Trophoblast cell (in vitro differentiated cells and primary cell): ENCODE data around the gene CUTA. TPM values are rescaled to one million over a fixed set of nuclear protein-coding genes. Genes with fewer than 3 reads are reported as not detected.

Source experiments
- DNase-seq, 2 donors: peaks; one replicate each; pipeline ENCODE4 v3.0.0-alpha.2; 2016
- H2AFZ ChIP-seq: 2 replicates; pipeline ENCODE4 v1.6.1; 2013; ENCODE audit warnings: low read length, moderate library complexity, mild to moderate bottlenecking; ENCODE audit not compliant: insufficient read depth, poor library complexity
- H2AK5ac ChIP-seq: 2 replicates; pipeline ENCODE4 v1.6.1; 2013; ENCODE audit warnings: mild to moderate bottlenecking, low read length
- H2BK120ac ChIP-seq: 2 replicates; pipeline ENCODE4 v1.6.1; 2013; ENCODE audit warnings: low read length, mild to moderate bottlenecking, moderate library complexity; ENCODE audit not compliant: insufficient read depth, poor library complexity
- H2BK12ac ChIP-seq: 2 replicates; pipeline ENCODE4 v1.6.1; 2013; ENCODE audit warnings: mild to moderate bottlenecking, low read length, moderate library complexity
- H2BK5ac ChIP-seq: 2 replicates; pipeline ENCODE4 v1.6.1; 2013; ENCODE audit warnings: low read length, low read depth, moderate library complexity, mild to moderate bottlenecking; ENCODE audit not compliant: poor library complexity
- H3K14ac ChIP-seq: 2 replicates; pipeline ENCODE4 v1.6.1; 2013; ENCODE audit warnings: mild to moderate bottlenecking, low read length
- H3K18ac ChIP-seq: 2 replicates; pipeline ENCODE4 v1.6.1; 2013; ENCODE audit warnings: mild to moderate bottlenecking, low read length
- H3K23ac ChIP-seq: 2 replicates; pipeline ENCODE4 v1.6.1; 2013; ENCODE audit warnings: low read length
- H3K27ac ChIP-seq: 2 replicates; pipeline ENCODE4 v1.5.1; 2013; ENCODE audit warnings: low read depth, mild to moderate bottlenecking, inconsistent platforms, low read length, moderate library complexity
- H3K27me3 ChIP-seq: 2 replicates; pipeline ENCODE4 v1.6.1; 2013; ENCODE audit warnings: inconsistent platforms, mild to moderate bottlenecking, low read length, moderate library complexity; ENCODE audit not compliant: insufficient read depth
- H3K36me3 ChIP-seq, 2 experiments: 1 replicate in 1 of 2; 2 replicates in 1 of 2; pipeline ENCODE4 v1.6.1; 2013; ENCODE audit warnings: low read length in 2 of 2, mild to moderate bottlenecking in 2 of 2, moderate library complexity in 1 of 2; ENCODE audit not compliant: insufficient read depth in 2 of 2, control insufficient read depth in 1 of 2
- H3K4ac ChIP-seq: 2 replicates; pipeline ENCODE4 v1.6.1; 2013; ENCODE audit warnings: low read depth, mild to moderate bottlenecking, low read length, moderate library complexity
- H3K4me1 ChIP-seq, 2 experiments: 1 replicate in 1 of 2; 2 replicates in 1 of 2; pipeline ENCODE4 v1.6.1; 2013; ENCODE audit warnings: low read length in 2 of 2, mild to moderate bottlenecking in 2 of 2, moderate library complexity in 1 of 2; ENCODE audit not compliant: insufficient read depth in 2 of 2, control insufficient read depth in 1 of 2
- H3K4me2 ChIP-seq: 2 replicates; pipeline ENCODE4 v1.6.1; 2013; ENCODE audit warnings: inconsistent platforms, mild to moderate bottlenecking, low read length, moderate library complexity
- H3K4me3 ChIP-seq: 2 replicates; pipeline ENCODE4 v1.5.1; 2013; ENCODE audit warnings: mild to moderate bottlenecking, low read depth, low read length, inconsistent platforms
- H3K79me1 ChIP-seq: one replicate; pipeline ENCODE4 v1.6.1; 2013; ENCODE audit warnings: low read length
- H3K79me2 ChIP-seq: 2 replicates; pipeline ENCODE4 v1.6.1; 2013; ENCODE audit warnings: low read length, mild to moderate bottlenecking; ENCODE audit not compliant: control insufficient read depth, insufficient read depth, poor library complexity
- H3K9ac ChIP-seq: 2 replicates; pipeline ENCODE4 v1.6.1; 2013; ENCODE audit warnings: mild to moderate bottlenecking, low read length
- H3K9me3 ChIP-seq: 2 replicates; pipeline ENCODE4 v1.6.1; 2013; ENCODE audit warnings: low read depth, mild to moderate bottlenecking, control low read depth, inconsistent platforms, low read length; ENCODE audit not compliant: insufficient read depth
- H4K12ac ChIP-seq: 2 replicates; pipeline ENCODE4 v1.6.1; 2013; ENCODE audit warnings: low read depth, mild to moderate bottlenecking, low read length, moderate library complexity
- H4K8ac ChIP-seq: 2 replicates; pipeline ENCODE4 v1.6.1; 2013; ENCODE audit warnings: low read depth, mild to moderate bottlenecking, low read length, moderate library complexity
- H4K91ac ChIP-seq: one replicate; pipeline ENCODE4 v1.6.1; 2013; ENCODE audit warnings: low read depth, mild to moderate bottlenecking, low read length, moderate library complexity
- WGBS: extraction: QIAGEN DNeasy Blood & Tissue Kit; methylation state at CpG from one replicate; pipeline ENCODE4 v1.1.7; 2013; ENCODE audit warnings: missing lambda C conversion rate; ENCODE audit not compliant: insufficient read length, insufficient coverage; ENCODE audit errors: extremely low coverage; 5-methylcytosine and 5-hydroxymethylcytosine counted together
- polyA plus RNA-seq: library from polyadenylated mRNA; stranded (reverse); fragments of 200-250 nt; gene quantifications from 2 replicates; pipeline ENCODE4 v1.2.3, GENCODE V29; 2013

Gene CUTA, protein sequence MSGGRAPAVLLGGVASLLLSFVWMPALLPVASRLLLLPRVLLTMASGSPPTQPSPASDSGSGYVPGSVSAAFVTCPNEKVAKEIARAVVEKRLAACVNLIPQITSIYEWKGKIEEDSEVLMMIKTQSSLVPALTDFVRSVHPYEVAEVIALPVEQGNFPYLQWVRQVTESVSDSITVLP
- polyA plus RNA-seq: 201 and 213 TPM in 2 replicates

DNA sequence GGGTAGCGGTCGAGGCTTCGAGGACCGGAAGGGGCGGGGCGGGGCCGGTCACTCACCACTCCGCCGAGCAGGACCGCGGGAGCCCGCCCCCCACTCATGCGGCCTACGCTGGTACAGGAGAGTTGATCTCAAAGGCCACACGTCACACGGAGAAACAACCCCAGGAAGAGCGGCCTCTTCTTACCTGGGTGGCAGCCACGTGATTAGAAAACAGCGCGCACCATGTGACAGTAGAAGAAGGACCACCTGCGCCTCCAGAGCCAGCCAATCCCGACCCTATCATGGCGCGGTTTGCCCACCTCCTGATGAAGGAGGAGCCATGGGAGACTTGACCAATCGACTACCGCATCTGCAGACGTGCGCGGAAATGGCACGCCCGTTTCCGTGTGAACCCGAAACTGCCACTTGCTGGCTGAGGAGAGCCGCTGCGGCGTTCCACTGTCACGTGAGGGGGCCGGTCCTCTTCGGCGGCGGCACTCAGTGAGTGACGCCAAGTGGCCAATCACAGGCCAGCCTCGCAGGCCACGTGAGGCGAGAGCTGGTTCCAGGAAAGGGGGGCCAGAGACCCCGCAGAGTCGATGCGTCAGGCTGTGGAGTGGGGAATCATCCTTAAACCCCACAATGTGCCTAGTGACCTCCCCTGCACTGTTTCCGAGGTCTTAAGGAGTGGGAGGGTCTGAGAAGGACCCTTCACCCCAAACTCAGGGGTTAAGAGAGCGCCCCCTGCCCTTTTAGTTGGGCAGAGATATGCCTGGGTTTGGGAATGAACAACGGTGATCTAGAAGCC lies at the start of gene CUTA:
Gene CUTA, minus strand, starts transcription at position 205 of the 787 bp plus-strand sequence. Its CDS starts 107 bp downstream, at position 98.
- Histone ChIP-seq H2BK12ac (peak within 1 kb of the TSS; percentile 29), H3K9ac (peak within 1 kb of the TSS; percentile 83), H2BK120ac (peak within 1 kb of the TSS; percentile 63), H4K8ac (peak within 1 kb of the TSS; percentile 86), H3K9me3 (no peaks in the 10 kb centered on the region), H3K18ac (peak within 1 kb of the TSS; percentile 87), H3K4me2 (peak within 1 kb of the TSS; percentile 92), H3K36me3 (peaks cover 30 to 32% of the 10 kb centered on the region in 2 experiments), H4K91ac (peak within 1 kb of the TSS; percentile 89), H3K14ac (peak within 1 kb of the TSS; percentile 92), H3K27me3 (no peaks in the 10 kb centered on the region), H3K23ac (no peak within 1 kb of the TSS), H3K4me1 (peaks cover 17 to 24% of the 10 kb centered on the region in 2 experiments), H3K4me3 (peak within 1 kb of the TSS; percentile 77), H3K79me1 (peaks cover 17% of the 10 kb centered on the region), H3K27ac (peak within 1 kb of the TSS; percentile 85), H2AFZ (peak within 1 kb of the TSS; percentile 66), H3K4ac (peak within 1 kb of the TSS; percentile 90), H4K12ac (peak within 1 kb of the TSS; percentile 79), H2AK5ac (peak within 1 kb of the TSS; percentile 97), H3K79me2 (peaks cover 8% of the 10 kb centered on the region), H2BK5ac (peak within 1 kb of the TSS; percentile 65)
- peak; percentile 99 to 100 for DNase-seq
- no CpG with 5 or more reads among the region's 51 CpGs for WGBS

DNA sequence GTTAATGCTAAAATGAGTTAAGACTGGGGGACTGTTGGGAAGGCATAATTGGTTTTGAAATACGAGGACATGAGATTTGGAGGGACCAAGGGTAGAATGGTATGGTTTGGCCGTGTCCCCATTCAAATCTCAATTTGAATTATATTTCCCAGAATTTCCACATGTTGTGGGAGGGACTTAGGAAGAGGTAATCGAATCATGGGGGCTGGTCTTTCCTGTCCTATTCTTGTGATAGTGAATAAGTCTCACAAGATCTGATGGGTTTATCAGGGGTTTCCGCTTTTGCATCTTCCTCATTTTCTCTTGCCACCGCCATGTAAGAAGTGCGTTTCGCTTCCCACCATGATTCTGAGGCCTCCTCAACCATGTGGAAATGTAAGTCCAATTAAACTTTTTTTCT lies 49.2 kb upstream of the CUTA start:
- WGBS: no CpG with 5 or more reads among the region's 7 CpGs
- DNase-seq: no peak
- Histone ChIP-seq H3K4me1 (no peaks in the 10 kb centered on the region), H4K91ac (no peak overlapping the region), H3K18ac (no peak overlapping the region), H3K9ac (no peak overlapping the region), H2BK120ac (no peak overlapping the region), H3K4me2 (no peak overlapping the region), H3K23ac (no peak overlapping the region), H3K4me3 (no peak overlapping the region), H2AFZ (no peak overlapping the region), H3K79me1 (no peaks in the 10 kb centered on the region), H3K79me2 (no peaks in the 10 kb centered on the region), H3K27me3 (no peaks in the 10 kb centered on the region), H3K9me3 (no peaks in the 10 kb centered on the region), H2BK12ac (no peak overlapping the region), H2AK5ac (no peak overlapping the region), H4K12ac (no peak overlapping the region), H2BK5ac (no peak overlapping the region), H3K14ac (no peak overlapping the region), H3K36me3 (no peaks in the 10 kb centered on the region), H3K27ac (no peak overlapping the region), H4K8ac (no peak overlapping the region), H3K4ac (no peak overlapping the region)

DNA sequence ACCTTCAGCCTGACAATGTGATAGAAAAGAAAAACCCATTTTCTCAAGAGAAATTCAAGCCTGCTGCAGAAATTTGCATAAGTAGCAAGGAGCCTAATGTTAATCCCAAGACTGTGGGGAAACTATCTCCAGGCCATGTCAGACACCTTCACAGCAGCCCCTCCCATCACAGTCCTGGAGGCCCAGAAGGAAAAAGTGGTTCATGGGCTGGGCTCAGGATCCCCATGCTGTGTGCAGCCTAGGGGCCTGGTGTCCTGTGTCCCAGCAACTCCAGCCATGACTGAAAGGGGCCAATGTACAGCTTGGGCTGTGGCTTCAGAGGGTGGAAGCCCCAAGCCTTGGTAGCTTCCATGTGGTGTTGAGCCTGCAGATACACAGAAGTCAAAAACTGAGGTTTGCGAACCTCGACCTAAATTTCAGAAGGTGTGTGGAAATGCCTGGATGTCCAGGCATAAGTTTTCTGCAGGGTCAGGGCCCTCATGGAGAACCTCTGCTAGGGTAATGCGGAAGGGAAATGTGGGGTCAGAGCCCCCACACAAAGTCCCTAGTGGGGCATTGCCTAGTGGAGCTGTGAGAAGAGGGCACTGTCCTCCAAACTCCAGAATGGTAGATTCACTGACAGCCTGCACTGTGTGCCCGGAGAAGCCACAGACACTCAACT lies 48.3 kb upstream of the CUTA start:
- WGBS: no CpG with 5 or more reads among the region's 4 CpGs
- Histone ChIP-seq H3K4ac (no peak overlapping the region), H2BK12ac (no peak overlapping the region), H3K27ac (no peak overlapping the region), H3K18ac (no peak overlapping the region), H3K9me3 (no peaks in the 10 kb centered on the region), H2AK5ac (no peak overlapping the region), H2BK120ac (no peak overlapping the region), H3K4me3 (no peak overlapping the region), H3K36me3 (no peaks in the 10 kb centered on the region), H2BK5ac (no peak overlapping the region), H3K9ac (no peak overlapping the region), H3K4me2 (no peak overlapping the region), H3K79me2 (no peaks in the 10 kb centered on the region), H3K4me1 (no peaks in the 10 kb centered on the region), H3K79me1 (no peaks in the 10 kb centered on the region), H4K12ac (no peak overlapping the region), H3K23ac (no peak overlapping the region), H2AFZ (no peak overlapping the region), H3K27me3 (no peaks in the 10 kb centered on the region), H3K14ac (no peak overlapping the region), H4K91ac (no peak overlapping the region), H4K8ac (no peak overlapping the region)
- no peak for DNase-seq

DNA sequence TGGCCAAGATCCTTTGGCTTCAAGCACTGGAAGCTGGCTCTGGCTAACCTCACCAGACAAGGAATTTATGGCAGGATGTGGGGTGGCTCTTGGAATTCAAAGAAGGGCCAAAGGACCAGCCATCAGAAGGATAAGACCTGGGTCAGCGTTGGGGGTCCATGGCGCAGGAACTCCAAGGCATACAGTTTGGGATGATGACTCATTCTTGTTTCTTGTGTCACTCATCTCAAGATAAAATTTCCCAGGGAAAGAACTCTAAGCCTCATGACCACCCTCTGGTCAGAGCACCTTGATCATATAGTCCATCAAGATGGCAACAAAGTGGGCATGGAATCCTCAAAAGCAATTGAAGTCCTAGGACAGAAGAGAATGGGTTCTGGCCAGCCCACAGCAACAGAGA lies 41.3 kb upstream of the CUTA start:
- no peak overlapping the region for H3K14ac ChIP-seq
- H2BK12ac ChIP-seq: no peak overlapping the region
- peaks cover 4% of the 10 kb centered on the region in 2 experiments for H3K4me1 ChIP-seq
- no peak overlapping the region for H3K18ac ChIP-seq
- no peak overlapping the region for H2AK5ac ChIP-seq
- no peak overlapping the region for H2BK5ac ChIP-seq
- WGBS: no CpG with 5 or more reads among the region's 2 CpGs
- no peak overlapping the region for H3K4ac ChIP-seq
- no peak overlapping the region for H2BK120ac ChIP-seq
- H3K36me3 ChIP-seq: peaks cover 10 to 12% of the 10 kb centered on the region in 2 experiments
- H4K8ac ChIP-seq: no peak overlapping the region
- H3K27ac ChIP-seq: no peak overlapping the region
- no peaks in the 10 kb centered on the region for H3K9me3 ChIP-seq
- no peak overlapping the region for H3K9ac ChIP-seq
- H3K27me3 ChIP-seq: no peaks in the 10 kb centered on the region
- peaks cover 2% of the 10 kb centered on the region for H3K79me2 ChIP-seq
- no peak overlapping the region for H3K4me3 ChIP-seq
- no peak overlapping the region for H4K12ac ChIP-seq
- H3K23ac ChIP-seq: no peak overlapping the region
- H3K79me1 ChIP-seq: no peaks in the 10 kb centered on the region
- H2AFZ ChIP-seq: no peak overlapping the region
- no peak overlapping the region for H3K4me2 ChIP-seq
- no peak overlapping the region for H4K91ac ChIP-seq
- DNase-seq: no peak
